HEK293 (cell line): ENCODE measurements around the gene GAPDHS.

Experiments
- PRDM1 ChIP-seq: fragments of 450-650 bp; formaldehyde crosslinking; IDR thresholded peaks from 2 replicates; pipeline ENCODE4; 2016; ENCODE audit warnings: missing biosample characterization, missing genetic modification characterization
- REST ChIP-seq: fragments of 450-650 bp; formaldehyde crosslinking; IDR thresholded peaks from 2 replicates; pipeline ENCODE4 v1.5.1; 2016; ENCODE audit warnings: missing biosample characterization, missing genetic modification characterization
- ZFP41 ChIP-seq: fragments of 450-650 bp; formaldehyde crosslinking; IDR thresholded peaks from 2 replicates; pipeline ENCODE4 v1.5.1; 2016; ENCODE audit warnings: missing biosample characterization, missing genetic modification characterization, borderline replicate concordance
- ZNF112 ChIP-seq: fragments of 450-650 bp; formaldehyde crosslinking; IDR thresholded peaks from 2 replicates; pipeline ENCODE4 v1.5.0; 2017; ENCODE audit warnings: missing biosample characterization, missing genetic modification characterization
- ZNF302 ChIP-seq: fragments of 450-650 bp; formaldehyde crosslinking; IDR thresholded peaks from 2 replicates; pipeline ENCODE4 v1.5.1; 2016; ENCODE audit warnings: missing biosample characterization, missing genetic modification characterization, low read depth
- ZNF324 ChIP-seq: fragments of 450-650 bp; formaldehyde crosslinking; IDR thresholded peaks from 2 replicates; pipeline ENCODE4 v1.5.1; 2016; ENCODE audit warnings: missing biosample characterization, missing genetic modification characterization
- ZNF398 ChIP-seq: fragments of 450-650 bp; formaldehyde crosslinking; IDR thresholded peaks from 2 replicates; pipeline ENCODE4 v1.5.1; 2017; ENCODE audit warnings: missing biosample characterization, missing genetic modification characterization
- ZNF791 ChIP-seq: fragments of 450-650 bp; formaldehyde crosslinking; IDR thresholded peaks from 2 replicates; pipeline ENCODE4 v1.5.1; 2016; ENCODE audit warnings: missing biosample characterization, missing genetic modification characterization
- ZSCAN30 ChIP-seq: fragments of 450-650 bp; IDR thresholded peaks from 2 replicates; pipeline ENCODE4 v1.5.1; 2018; ENCODE audit warnings: missing biosample characterization, mild to moderate bottlenecking, missing genetic modification characterization, moderate library complexity

- TF ChIP-seq ZNF398 (tag by site-specific recombination) (no peak), PRDM1 (tag by site-specific recombination) (no peak), REST (tag by site-specific recombination) (no peak), ZNF302 (no peak), ZNF112 (tag by site-specific recombination) (no peak), ZFP41 (tag by site-specific recombination) (no peak), ZNF324 (no peak), ZSCAN30 (tag by site-specific recombination) (no peak), ZNF791 (tag by site-specific recombination) (no peak)
Measured at GRCh38 chr19:35507561-35507960, 25.7 kb upstream of the GAPDHS start.
